Fibroblast of pulmonary artery (primary cell): ENCODE data around the gene SETBP1.
A peak's percentile ranks its signal among the peaks of the same experiment; 100 is the strongest.

Experiments
- DNase-seq: peaks from one replicate; pipeline ENCODE4 v3.0.0-alpha.2; 2010; ENCODE audit warnings: low read depth
- H3K4me3 ChIP-seq: replicated peaks from 2 replicates; pipeline ENCODE4 v1.5.1; 2011; ENCODE audit warnings: low read depth, mild to moderate bottlenecking, control low read depth, low read length, moderate library complexity
- CTCF ChIP-seq: IDR thresholded peaks from 2 replicates; pipeline ENCODE4 v1.5.1; 2011; ENCODE audit warnings: mild to moderate bottlenecking, control low read depth, low read length, inconsistent platforms; ENCODE audit errors: missing control alignments

SETBP1 gene

GRCh38 chr18:45046961-45047360 lies 366.3 kb downstream of the SETBP1 start:
- no peak overlapping the region for H3K4me3 ChIP-seq
- no peak for DNase-seq
- no peak for TF ChIP-seq CTCF

GRCh38 chr18:45049578-45050319 lies 369.1 kb downstream of the SETBP1 start:
- no peak for TF ChIP-seq CTCF
- DNase-seq = peak; percentile 14
- H3K4me3 ChIP-seq = no peak overlapping the region

GRCh38 chr18:45050712-45051601 lies 370.3 kb downstream of the SETBP1 start:
- no peak overlapping the region for H3K4me3 ChIP-seq
- peak; percentile 84 for DNase-seq
- no peak for TF ChIP-seq CTCF

- no peak for TF ChIP-seq CTCF
- no peak overlapping the region for H3K4me3 ChIP-seq
- no peak for DNase-seq
Observed at GRCh38 chr18:45054636-45055035, 373.9 kb downstream of the SETBP1 start.

- TF ChIP-seq CTCF = no peak
- no peak for DNase-seq
- H3K4me3 ChIP-seq = no peak overlapping the region
Observed at GRCh38 chr18:45055811-45056210, 375.1 kb downstream of the SETBP1 start.

GRCh38 chr18:45056926-45057325 lies 376.2 kb downstream of the SETBP1 start:
- no peak for DNase-seq
- no peak overlapping the region for H3K4me3 ChIP-seq
- TF ChIP-seq CTCF = no peak
